HG03439 (cell line): ENCODE results near the gene PRKD2.

Experiments
- ATAC-seq: cut with Tn5 transposase; IDR thresholded peaks from one replicate; pipeline ENCODE4 v1.9.1; 2021; ENCODE audit warnings: mild to moderate bottlenecking, moderate library complexity; ENCODE audit not compliant: unreplicated experiment

The PRKD2 gene

DNA sequence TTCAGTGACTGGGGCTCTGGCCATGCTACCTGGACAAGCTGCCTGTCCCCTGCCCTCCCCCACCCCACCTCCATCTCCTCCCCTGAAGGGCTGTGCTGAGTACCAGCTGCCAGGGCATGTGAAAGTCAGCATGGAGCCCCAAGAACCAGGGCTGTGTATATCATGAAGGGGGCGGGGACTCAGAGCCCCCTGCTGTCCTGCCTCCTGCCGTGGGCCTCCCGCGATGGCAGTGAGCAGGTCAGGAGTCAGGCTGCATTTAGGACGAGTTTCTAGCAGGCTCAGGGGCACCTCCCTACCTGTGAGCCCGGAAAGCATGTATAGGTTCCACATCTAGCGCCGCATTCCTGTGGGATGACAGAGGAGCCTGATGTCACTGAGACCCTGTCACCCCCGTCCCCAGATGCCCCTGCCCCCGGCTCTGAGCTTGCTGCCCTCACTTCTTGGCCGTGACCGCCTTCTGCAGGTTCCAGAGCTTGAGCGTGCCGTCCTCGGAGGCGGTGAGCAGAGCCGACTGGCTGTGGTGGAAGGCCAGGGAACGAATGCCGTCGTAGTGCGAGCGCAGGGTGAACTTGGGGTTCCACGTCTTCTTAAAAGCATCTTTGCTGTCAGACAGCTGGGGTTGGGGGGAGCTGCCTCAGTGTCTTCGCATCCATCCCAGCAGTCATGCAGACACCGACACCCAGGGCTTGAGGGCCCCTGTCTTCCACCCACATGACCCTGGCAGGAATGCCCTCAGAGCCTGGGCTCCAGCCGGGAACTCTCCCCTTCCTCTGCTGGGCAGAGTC is 8.3 kb upstream of the PRKD2 start:
- ATAC-seq = no peak

DNA sequence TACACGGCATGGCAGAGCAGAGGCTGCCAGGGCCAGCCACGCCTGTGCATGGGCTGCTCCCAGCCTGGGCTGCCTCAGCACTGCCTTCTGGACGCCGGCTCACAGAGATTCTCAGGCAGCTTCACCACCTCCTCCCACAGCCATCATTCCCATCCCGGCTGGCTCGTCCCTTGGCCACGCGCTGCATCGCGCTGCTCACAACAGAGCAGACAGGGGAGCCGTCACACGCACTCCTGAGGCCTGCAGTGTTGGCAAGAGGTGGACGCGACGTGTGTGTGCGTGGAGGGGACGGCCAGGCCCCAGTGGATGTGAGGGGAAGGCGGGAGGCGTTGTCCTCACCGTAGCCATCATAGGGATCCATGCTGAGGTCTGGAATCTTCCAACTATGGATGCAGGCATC is 7.6 kb upstream of the PRKD2 start:
- no peak for ATAC-seq

DNA sequence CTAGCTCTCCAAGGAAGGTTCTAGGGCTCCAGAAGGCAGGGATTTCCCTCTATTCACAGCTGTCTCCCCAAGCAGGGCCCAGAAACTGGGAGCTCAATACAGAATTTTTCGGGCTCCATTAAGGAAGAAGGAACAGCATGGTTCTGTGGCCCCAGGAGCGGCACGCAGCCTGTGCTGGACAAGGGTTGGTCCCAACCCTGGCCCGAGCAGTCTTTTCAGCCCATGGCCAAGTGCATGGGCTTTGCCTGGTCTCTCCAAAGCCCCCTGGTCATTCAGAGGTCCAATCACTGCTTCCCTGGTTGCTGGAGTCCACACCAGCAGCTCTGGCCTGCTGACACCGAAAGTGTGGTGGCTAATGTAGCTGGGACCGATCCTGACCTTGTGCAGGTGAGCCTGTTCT is 6.6 kb upstream of the PRKD2 start:
- no peak for ATAC-seq

- ATAC-seq = no peak
Observed at GRCh38 chr19:46723023-46723461, 6.1 kb upstream of the PRKD2 start.

- ATAC-seq = no peak
Observed at GRCh38 chr19:46722421-46723022, 5.6 kb upstream of the PRKD2 start.

DNA sequence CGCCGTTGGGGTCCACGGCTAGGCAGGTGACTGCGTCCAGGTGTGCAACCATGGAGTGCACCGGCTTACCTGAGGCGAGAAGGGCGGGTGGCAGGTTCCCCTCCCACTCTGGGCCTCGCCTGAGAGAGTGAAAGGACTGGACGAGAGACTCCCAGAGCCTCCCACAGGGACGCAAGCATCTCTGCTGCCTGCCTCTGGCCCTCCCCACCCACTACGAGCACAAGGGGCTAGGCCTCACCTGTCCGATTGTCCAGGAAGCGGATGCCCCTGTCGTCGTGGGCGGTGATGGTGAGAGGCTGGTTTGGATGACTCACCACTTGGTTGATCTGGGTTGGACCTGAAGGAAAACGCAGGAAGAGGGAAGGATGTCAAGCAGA is 5.1 kb upstream of the PRKD2 start:
- ATAC-seq = no peak

GRCh38 chr19:46721269-46722003 is 4.5 kb upstream of the PRKD2 start:
- ATAC-seq = no peak

GRCh38 chr19:46720503-46721239 is 3.8 kb upstream of the PRKD2 start:
- ATAC-seq = no peak

GRCh38 chr19:46719629-46720502 is 3.0 kb upstream of the PRKD2 start:
- no peak for ATAC-seq

DNA sequence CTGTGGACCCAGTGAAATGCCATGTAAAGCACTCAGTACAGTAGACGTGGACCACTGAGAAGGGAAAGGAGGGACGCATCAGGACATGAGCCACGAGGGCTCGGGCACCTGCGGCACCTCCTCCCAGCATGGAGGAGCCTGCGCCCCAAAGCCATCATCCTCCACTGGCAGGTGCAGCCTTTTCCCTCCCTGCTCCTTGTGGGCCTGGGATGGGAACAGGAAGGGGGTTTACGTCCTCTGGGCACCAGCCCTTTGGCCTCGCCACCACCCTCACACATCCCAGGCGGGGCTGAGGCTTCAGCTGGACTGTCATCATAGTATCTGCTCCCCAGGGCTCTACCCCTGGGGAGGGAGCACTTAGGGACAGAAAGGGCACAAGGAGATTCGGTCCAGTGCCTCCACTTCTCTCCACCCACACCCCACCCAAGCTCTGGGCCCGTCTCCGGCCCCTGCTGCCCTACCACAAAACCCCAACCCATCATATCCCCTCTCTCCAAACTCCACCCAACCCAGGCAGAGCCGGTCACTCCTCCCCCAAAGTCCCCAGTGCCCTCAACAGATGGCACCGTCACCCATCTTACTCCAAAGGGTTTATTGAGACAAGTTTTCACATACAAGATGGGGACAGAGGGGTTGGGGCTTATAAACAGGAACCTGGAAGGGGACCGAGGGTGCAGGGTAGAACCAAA is 2.2 kb upstream of the PRKD2 start:
- no peak for ATAC-seq

- ATAC-seq = no peak
Observed at GRCh38 chr19:46718157-46718933, 1.4 kb upstream of the PRKD2 start.

DNA sequence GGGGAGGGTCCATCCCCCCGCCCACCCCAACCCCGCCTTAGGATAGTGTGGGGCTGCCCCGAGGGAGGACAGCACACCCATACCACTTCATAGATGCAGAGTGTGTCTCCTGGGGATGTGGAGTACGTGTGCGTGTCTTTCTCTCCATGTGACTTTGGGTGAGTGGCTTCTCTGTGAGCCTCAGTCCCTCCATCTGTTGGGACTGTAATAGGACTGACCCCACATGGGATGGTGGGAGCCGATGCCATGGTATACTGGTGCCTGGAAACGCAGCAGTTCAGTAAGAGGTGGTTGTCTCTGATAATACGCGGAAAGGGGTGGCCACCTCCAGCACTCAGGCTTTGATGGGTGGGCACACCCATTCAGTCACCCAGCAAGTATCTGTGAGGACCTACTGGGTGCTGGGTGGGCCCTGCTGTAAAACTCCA is 816 bp upstream of the PRKD2 start:
- ATAC-seq = no peak

GRCh38 chr19:46716672-46717033 is 261 bp downstream of the PRKD2 start:
- no peak for ATAC-seq

DNA sequence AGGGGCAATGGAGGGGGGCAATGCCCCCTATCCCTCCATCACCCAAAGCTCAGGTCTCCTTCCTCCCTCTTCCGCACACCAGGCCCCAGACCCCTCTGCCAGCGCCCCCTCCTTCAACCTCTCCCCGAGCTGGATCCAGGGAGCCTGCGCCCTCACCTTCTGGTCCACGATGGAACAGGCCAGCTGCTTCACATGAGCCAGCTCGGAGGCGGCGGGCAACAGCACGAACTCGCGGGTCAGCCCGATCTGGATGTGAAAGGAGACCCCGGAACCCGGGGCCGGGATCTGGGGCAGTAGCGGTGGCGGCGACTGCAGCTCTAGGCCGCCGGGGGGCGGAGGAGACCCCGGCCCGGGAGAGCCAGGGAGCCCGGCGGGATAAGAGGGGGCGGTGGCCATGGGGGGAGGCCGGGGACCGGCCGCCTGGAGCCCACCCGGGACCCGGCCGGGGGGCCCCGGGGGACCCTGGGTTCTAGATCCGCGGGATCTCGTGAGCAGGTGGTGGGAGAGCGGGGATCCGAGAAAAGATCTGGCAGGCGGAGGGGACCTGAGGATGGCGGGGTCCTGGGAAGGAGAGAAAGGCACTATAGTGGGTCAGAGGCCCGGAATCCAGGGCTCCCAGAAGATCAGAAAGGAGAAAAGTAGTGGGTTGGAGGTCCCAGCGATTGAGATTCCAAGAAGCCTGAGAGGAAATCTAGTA is 791 bp downstream of the PRKD2 start:
- no peak for ATAC-seq

DNA sequence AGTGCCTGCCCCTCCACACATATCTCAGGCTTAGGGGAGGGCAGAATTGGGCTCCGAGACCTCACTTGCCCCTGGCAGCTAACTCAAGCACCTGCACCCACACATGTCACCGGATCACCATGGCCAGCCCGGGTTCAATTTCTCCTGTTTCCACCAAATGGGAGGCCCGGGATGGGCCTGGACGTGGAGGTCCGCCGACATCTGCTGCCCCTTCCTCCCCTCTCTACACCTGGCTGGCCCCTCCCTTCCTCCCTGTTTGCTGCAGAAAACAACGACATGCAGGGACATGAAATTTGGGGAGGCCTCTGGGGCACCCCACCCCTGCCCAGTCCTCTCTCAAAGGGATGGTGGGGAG is 1.3 kb downstream of the PRKD2 start:
- ATAC-seq = no peak

GRCh38 chr19:46714444-46715106 is 2.3 kb downstream of the PRKD2 start:
- no peak for ATAC-seq

- ATAC-seq = no peak
Observed at GRCh38 chr19:46713781-46714443, 3.0 kb downstream of the PRKD2 start.
